Stimulated activated CD8-positive, alpha-beta memory T cell treated with anti-CD3 and anti-CD28 coated beads, Interleukin-7, amount 100 ng/mL, for 4 hours (primary cell): ENCODE results near the gene PBX3.

ENCODE experiments used
- DNase-seq, 2 donors: peaks; one replicate each; pipeline ENCODE4 v3.0.0-alpha.2; 2020; ENCODE audit warnings: low read depth in 2 of 2

The PBX3 gene

GRCh38 chr9:125748446-125749099 lies 1.4 kb downstream of the PBX3 start:
- no peak for DNase-seq

GRCh38 chr9:125749287-125749935 lies 2.2 kb downstream of the PBX3 start:
- no peak for DNase-seq

- DNase-seq: no peak
Observed at GRCh38 chr9:125749951-125750626, 2.9 kb downstream of the PBX3 start.

- no peak for DNase-seq
Observed at GRCh38 chr9:125750627-125751011, 3.4 kb downstream of the PBX3 start.

- no peak for DNase-seq
Observed at GRCh38 chr9:125752070-125752628, 5.0 kb downstream of the PBX3 start.

- DNase-seq: no peak
Observed at GRCh38 chr9:125754096-125754495, 6.9 kb downstream of the PBX3 start.

GRCh38 chr9:125755340-125755739 lies 8.2 kb downstream of the PBX3 start:
- DNase-seq: no peak

GRCh38 chr9:125756518-125756917 lies 9.3 kb downstream of the PBX3 start:
- no peak for DNase-seq

GRCh38 chr9:125757834-125758233 lies 10.7 kb downstream of the PBX3 start:
- DNase-seq: no peak

- DNase-seq: no peak
Observed at GRCh38 chr9:125758986-125759763, 12.0 kb downstream of the PBX3 start.

GRCh38 chr9:125759764-125760129 lies 12.6 kb downstream of the PBX3 start:
- DNase-seq: no peak

- DNase-seq: no peak
Observed at GRCh38 chr9:125760537-125760936, 13.4 kb downstream of the PBX3 start.

GRCh38 chr9:125761676-125762450 lies 14.7 kb downstream of the PBX3 start:
- DNase-seq: no peak

- no peak for DNase-seq
Observed at GRCh38 chr9:125763394-125763801, 16.2 kb downstream of the PBX3 start.

- no peak for DNase-seq
Observed at GRCh38 chr9:125764198-125764597, 17.0 kb downstream of the PBX3 start.

- no peak for DNase-seq
Observed at GRCh38 chr9:125766468-125767221, 19.5 kb downstream of the PBX3 start.

GRCh38 chr9:125767349-125767748 lies 20.2 kb downstream of the PBX3 start:
- DNase-seq: no peak

GRCh38 chr9:125768803-125769202 lies 21.6 kb downstream of the PBX3 start:
- no peak for DNase-seq

- DNase-seq: no peak
Observed at GRCh38 chr9:125771037-125771436, 23.9 kb downstream of the PBX3 start.

GRCh38 chr9:125772740-125773139 lies 25.6 kb downstream of the PBX3 start:
- no peak for DNase-seq

GRCh38 chr9:125774106-125774505 lies 26.9 kb downstream of the PBX3 start:
- DNase-seq: no peak
